CD4-positive, CD25-positive, alpha-beta regulatory T cell (primary cell): Measurements from ENCODE around the gene ARHGEF18. TPM values are rescaled to one million over a fixed set of nuclear protein-coding genes. Genes with fewer than 3 reads are reported as not detected.
A peak's percentile ranks its signal among the peaks of the same experiment; 100 is the strongest.
"Not testable (repeated sequence)": the region's sequence is repeated elsewhere in the genome, so short reads cannot be mapped to it uniquely, and the experiment has no call there.

Experiments used
- ATAC-seq, 2 donors: fragments of 150-1000 bp; cut with Tn5 transposase; one replicate each; pipeline ENCODE4 v1.10.0; 2021; ENCODE audit warnings: low read depth in 2 of 2, moderate number of reproducible peaks in 2 of 2, moderate library complexity in 1 of 2
- DNase-seq, 3 donors: peaks; one replicate each; pipeline versions ENCODE4 v3.0.0 to v3.0.0-alpha.2; 2012 to 2022; ENCODE audit warnings: mixed read lengths in 1 of 3
- H3K27ac ChIP-seq: one replicate; pipeline ENCODE4 v1.7.0; 2013; ENCODE audit warnings: mild to moderate bottlenecking, low read length; ENCODE audit not compliant: insufficient read depth, poor library complexity, severe bottlenecking
- H3K27me3 ChIP-seq: one replicate; pipeline ENCODE4 v1.7.0; 2013; ENCODE audit warnings: low read length; ENCODE audit not compliant: control insufficient read depth, insufficient read depth
- H3K36me3 ChIP-seq: one replicate; pipeline ENCODE4 v1.7.0; 2013; ENCODE audit warnings: mild to moderate bottlenecking, low read length, moderate library complexity; ENCODE audit not compliant: control insufficient read depth, insufficient read depth
- H3K4me1 ChIP-seq: 2 replicates; pipeline ENCODE4 v1.7.0; 2013; ENCODE audit warnings: mild to moderate bottlenecking, low read length; ENCODE audit not compliant: insufficient read depth, control insufficient read depth, poor library complexity, severe bottlenecking
- H3K4me3 ChIP-seq: one replicate; pipeline ENCODE4 v1.7.0; 2013; ENCODE audit warnings: low read depth, mild to moderate bottlenecking, low read length, moderate library complexity
- H3K9me3 ChIP-seq, 2 experiments: 1 replicate in 1 of 2; 2 replicates in 1 of 2; pipeline ENCODE4 v1.7.0; 2013; ENCODE audit warnings: low read length in 2 of 2, mild to moderate bottlenecking in 1 of 2, moderate library complexity in 1 of 2; ENCODE audit not compliant: control insufficient read depth in 2 of 2
- H3K27ac Mint-ChIP-seq, 3 donors: one replicate each; pipeline ENCODE4 v1.8.0; 2020 to 2022; ENCODE audit warnings: mild to moderate bottlenecking in 3 of 3, mixed read lengths in 3 of 3, moderate library complexity in 2 of 3
- H3K27me3 Mint-ChIP-seq: one replicate; pipeline ENCODE4 v1.8.0; 2022; ENCODE audit warnings: mild to moderate bottlenecking, mixed read lengths
- H3K36me3 Mint-ChIP-seq: one replicate; pipeline ENCODE4 v1.8.0; 2020; ENCODE audit warnings: mixed read lengths
- H3K4me1 Mint-ChIP-seq, 4 donors: one replicate each; pipeline ENCODE4 v1.8.0; 2020 to 2022; ENCODE audit warnings: mixed read lengths in 4 of 4, mild to moderate bottlenecking in 1 of 4
- H3K4me3 Mint-ChIP-seq, 4 donors: one replicate each; pipeline ENCODE4 v1.8.0; 2020 to 2022; ENCODE audit warnings: mild to moderate bottlenecking in 4 of 4, mixed read lengths in 4 of 4, moderate library complexity in 3 of 4
- H3K9me3 Mint-ChIP-seq, 7 donors: one replicate each; pipeline ENCODE4 v1.8.0; 2020 to 2022; ENCODE audit warnings: mixed read lengths in 7 of 7, mild to moderate bottlenecking in 3 of 7, moderate library complexity in 2 of 7
- polyA plus RNA-seq, 4 donors: library from polyadenylated mRNA; unstranded; fragments of 300-500 nt; fragmentation: Illumina TruSeq; gene quantifications; one replicate each; pipeline ENCODE4 v1.2.3, GENCODE V29; 2021
- total RNA-seq: library from RNA; stranded (reverse); gene quantifications from one replicate; pipeline ENCODE4 v1.2.3, GENCODE V29; 2022

ARHGEF18 gene
- total and polyA plus RNA-seq, 5 donors from 2014 or later = 2.5 to 155 (median 4.6) TPM

DNA sequence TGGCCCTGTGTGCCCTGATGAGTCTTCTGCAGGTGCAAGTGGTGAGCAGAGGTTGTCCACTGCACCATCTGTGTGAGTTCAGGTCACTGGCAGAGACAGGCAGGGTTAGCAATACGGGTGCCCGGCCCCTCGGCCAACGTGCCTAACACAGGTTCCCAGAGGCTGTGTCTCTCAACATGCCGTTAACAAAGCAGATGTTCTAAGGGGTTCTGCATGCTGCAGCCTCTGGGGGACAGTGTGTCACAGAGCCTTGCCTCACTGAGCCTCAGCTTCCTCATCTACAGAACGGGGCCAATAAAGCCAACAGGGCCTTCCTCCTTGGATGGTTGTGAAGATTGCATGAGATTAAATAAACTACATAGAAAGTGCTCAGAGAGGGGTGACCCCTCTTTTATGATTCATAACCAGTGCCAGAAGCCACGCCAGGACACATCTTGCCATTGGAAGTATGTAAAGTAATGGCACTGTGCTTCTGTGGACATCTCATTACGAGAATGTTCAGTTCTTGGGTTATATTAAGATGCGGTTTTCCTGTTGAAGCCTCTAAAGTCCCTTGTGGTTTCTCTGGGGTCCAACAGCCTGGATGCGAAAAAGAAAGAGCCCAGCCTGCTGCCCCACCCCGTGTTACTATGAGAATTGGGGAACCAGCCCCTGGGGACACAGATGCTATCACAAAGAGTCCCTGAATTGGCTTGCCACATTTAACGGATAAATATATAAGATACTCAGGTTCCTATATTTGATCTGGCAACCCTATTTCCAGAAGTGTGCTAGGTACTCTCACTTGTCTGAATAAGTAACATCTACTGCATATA, 11.2 kb upstream of the ARHGEF18 start:
- Mint-ChIP-seq H3K36me3 (no peaks in the 10 kb centered on the region), H3K27me3 (peaks cover 4% of the 10 kb centered on the region), H3K4me1 (peaks cover 15 to 40% (median 27%) of the 10 kb centered on the region in 4 donors), H3K4me3 (peak overlapping the region; percentile 4 to 81 (median 38)), H3K27ac (peak overlapping the region in 2 of 3 donors; percentile 7 to 78), H3K9me3 (peaks cover 0 to 2% (median 0%) of the 10 kb centered on the region in 7 donors)
- H3K27ac ChIP-seq = no peak overlapping the region
- ATAC-seq = peak; percentile 48 to 51
- H3K4me1 ChIP-seq = peaks cover 31% of the 10 kb centered on the region
- DNase-seq = peak in 1 of 3 donors; percentile 49
- H3K4me3 ChIP-seq = peak overlapping the region; percentile 53
- H3K27me3 ChIP-seq = no peaks in the 10 kb centered on the region
- H3K36me3 ChIP-seq = no peaks in the 10 kb centered on the region
- H3K9me3 ChIP-seq = no peaks in the 10 kb centered on the region

DNA sequence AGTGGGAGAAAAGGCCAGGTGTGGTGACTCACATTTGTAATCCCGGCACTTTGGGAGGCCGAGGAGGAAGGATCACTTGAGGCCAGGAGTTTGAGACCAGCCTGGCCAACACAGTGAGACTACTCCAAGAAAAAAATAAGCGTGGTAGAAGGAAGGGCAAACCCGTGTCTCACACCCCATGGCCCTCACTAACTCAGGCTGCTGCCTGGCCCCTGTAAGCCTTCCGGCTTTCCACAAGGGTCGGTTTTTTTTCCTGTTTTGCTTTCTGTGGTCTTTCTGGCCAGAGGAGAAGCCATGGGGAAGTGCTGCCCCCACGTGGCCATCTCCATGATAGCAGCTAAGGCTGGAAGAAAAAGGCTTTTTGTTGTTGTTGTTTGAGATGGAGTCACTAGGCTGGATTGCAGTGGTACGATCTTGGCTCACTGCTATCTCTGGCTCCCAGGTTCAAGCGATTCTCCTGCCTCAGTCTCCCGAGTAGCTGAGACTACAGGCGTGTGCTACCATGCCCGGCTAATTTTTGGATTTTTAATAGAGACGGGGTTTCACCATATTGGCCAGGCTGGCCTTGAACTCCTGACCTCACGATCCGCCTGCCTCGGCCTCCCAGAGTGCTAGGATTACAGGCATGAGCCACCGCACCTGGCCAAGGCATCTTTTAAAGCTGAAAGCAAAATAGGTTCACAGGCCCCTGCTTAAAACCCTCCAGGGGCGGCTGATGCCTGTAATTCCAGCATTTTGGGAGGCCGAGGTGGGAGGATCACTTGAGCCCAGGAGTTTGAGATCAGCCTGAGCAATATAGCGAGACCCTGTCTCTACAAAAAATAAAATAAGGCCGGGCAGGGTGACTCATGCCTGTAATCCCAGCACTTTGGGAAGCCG, 7.5 kb upstream of the ARHGEF18 start:
- peak overlapping the region in 3 of 4 donors; percentile 43 to 90 (median 46) for H3K4me3 Mint-ChIP-seq
- H3K36me3 ChIP-seq = no peaks in the 10 kb centered on the region
- H3K9me3 ChIP-seq = no peaks in the 10 kb centered on the region
- no peak overlapping the region for H3K4me3 ChIP-seq
- H3K27me3 Mint-ChIP-seq = no peaks in the 10 kb centered on the region
- H3K4me1 ChIP-seq = peaks cover 57% of the 10 kb centered on the region
- peaks cover 0 to 2% (median 0%) of the 10 kb centered on the region in 7 donors for H3K9me3 Mint-ChIP-seq
- H3K4me1 Mint-ChIP-seq = peaks cover 21 to 67% (median 37%) of the 10 kb centered on the region in 4 donors
- H3K27ac Mint-ChIP-seq = peak overlapping the region; percentile 89 to 97 (median 91)
- H3K27me3 ChIP-seq = no peaks in the 10 kb centered on the region
- no peak overlapping the region for H3K27ac ChIP-seq
- ATAC-seq (peak; percentile 19 to 22), DNase-seq (peak; percentile 67 to 83 (median 79))
- no peaks in the 10 kb centered on the region for H3K36me3 Mint-ChIP-seq

DNA sequence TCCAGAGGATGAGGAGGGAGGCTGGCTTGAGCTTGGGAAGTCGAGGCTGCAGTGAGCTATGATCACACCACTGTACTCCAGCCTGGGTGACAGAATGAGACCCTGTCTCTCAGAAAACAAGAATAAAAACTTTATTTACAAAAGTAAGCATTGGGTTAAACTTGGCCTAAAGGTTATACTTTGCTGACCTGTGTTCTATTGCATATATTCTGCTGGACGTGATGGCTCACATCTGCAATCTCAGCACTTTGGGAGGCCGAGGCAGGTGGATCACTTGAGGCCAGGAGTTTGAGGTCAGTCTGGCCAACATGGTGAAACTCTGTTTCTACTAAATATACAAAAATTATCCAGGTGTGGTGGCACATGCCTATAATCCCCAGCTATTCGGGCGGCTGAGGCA, 6.6 kb upstream of the ARHGEF18 start:
- Mint-ChIP-seq H3K27me3 (no peaks in the 10 kb centered on the region), H3K36me3 (peaks cover 3% of the 10 kb centered on the region), H3K4me3 (peak overlapping the region in 2 of 4 donors; percentile 29 to 80), H3K9me3 (peaks cover 0 to 2% (median 0%) of the 10 kb centered on the region in 7 donors), H3K27ac (peak overlapping the region in 1 of 3 donors; percentile 66), H3K4me1 (peaks cover 21 to 70% (median 42%) of the 10 kb centered on the region in 4 donors)
- Histone ChIP-seq H3K4me3 (no peak overlapping the region), H3K36me3 (no peaks in the 10 kb centered on the region), H3K9me3 (no peaks in the 10 kb centered on the region), H3K27ac (no peak overlapping the region), H3K4me1 (peaks cover 61% of the 10 kb centered on the region), H3K27me3 (no peaks in the 10 kb centered on the region)
- no peak for DNase-seq
- ATAC-seq = no peak

DNA sequence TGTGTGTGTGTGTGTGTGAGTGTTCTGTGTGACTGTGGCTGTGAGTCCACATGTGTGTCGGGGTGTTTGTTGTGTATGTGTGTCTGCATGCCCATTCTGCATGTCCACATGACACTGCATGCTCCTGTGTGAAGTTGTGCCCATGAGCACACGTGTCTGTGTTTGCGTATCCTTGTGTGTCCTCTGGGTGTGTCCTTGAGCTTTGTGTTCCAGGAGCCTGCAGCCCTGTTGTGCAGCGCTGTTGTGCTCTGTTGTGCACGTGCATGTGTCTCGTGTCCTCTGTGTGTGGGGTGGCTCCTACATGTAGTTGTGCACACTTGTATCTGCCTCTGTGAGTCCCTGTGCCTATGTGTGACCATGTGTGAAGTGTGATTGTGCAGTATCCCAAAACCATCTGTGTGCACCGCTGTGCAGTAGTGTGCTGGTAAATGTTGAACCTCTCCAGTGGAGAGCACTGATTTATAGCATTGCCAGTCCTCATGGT, 2.2 kb upstream of the ARHGEF18 start:
- peak overlapping the region; percentile 97 to 100 (median 99) for H3K27ac Mint-ChIP-seq
- Histone ChIP-seq H3K27me3 (no peaks in the 10 kb centered on the region), H3K27ac (peak overlapping the region; percentile 86), H3K4me3 (peak overlapping the region; percentile 91), H3K9me3 (no peaks in the 10 kb centered on the region), H3K4me1 (peaks cover 71% of the 10 kb centered on the region), H3K36me3 (peaks cover 2% of the 10 kb centered on the region)
- H3K27me3 Mint-ChIP-seq = peaks cover 4% of the 10 kb centered on the region
- peaks cover 0 to 9% (median 0%) of the 10 kb centered on the region in 7 donors for H3K9me3 Mint-ChIP-seq
- H3K4me1 Mint-ChIP-seq = peaks cover 7 to 72% (median 34%) of the 10 kb centered on the region in 4 donors
- H3K36me3 Mint-ChIP-seq = peaks cover 15% of the 10 kb centered on the region
- ATAC-seq (no peak), DNase-seq (peak in 1 of 3 donors; percentile 27)
- H3K4me3 Mint-ChIP-seq = peak overlapping the region; percentile 97 to 100 (median 99)

DNA sequence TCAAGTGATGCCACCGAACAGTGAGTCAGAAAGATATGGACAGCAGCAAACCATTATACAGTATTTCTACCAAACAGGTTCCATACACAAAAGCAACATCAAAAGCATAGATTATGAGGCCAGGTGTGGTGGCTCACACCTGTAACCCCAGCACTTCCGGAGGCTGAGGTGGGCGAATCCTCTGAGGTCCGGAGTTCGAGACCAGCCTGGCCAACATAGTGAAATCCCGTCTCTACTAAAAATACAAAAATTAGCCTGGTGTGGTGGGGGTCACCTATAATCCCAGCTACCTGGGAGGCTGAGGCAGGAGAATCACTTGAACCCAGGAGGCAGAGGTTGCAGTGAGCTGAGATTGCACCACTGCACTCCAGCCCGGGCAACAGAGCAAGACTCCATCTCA, 1.7 kb upstream of the ARHGEF18 start:
- H3K36me3 ChIP-seq, ATAC-seq, H3K9me3 Mint-ChIP-seq, H3K9me3 ChIP-seq, H3K27me3 ChIP-seq, H3K27me3 Mint-ChIP-seq: not testable (repeated sequence)
- DNase-seq = peak in 1 of 3 donors; percentile 20
- Mint-ChIP-seq H3K4me1 (peaks cover 7 to 75% (median 38%) of the 10 kb centered on the region in 4 donors), H3K4me3 (peak overlapping the region; percentile 97 to 100 (median 99)), H3K27ac (peak overlapping the region; percentile 97 to 100 (median 99)), H3K36me3 (peaks cover 20% of the 10 kb centered on the region)
- peaks cover 69% of the 10 kb centered on the region for H3K4me1 ChIP-seq
- peak overlapping the region; percentile 86 for H3K27ac ChIP-seq
- peak overlapping the region; percentile 91 for H3K4me3 ChIP-seq

DNA sequence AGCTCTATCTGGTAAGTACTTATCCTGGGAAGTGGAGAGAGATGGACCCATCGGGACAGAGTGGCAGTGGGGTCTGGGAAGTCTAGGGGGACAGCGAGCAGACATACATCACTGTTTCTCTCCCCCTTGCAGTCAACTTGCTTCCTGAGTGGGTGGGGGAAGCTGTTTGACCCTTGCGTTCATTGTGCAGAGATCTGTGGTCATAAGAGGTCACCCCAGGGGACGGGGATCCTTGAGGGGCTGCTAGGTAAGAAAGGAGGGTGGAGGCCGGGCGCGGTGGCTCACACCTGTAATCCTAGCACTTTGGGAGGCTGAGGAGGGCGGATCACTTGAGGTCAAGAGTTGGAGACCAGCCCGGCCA, 474 bp downstream of the ARHGEF18 start:
- peaks cover 0 to 12% (median 6%) of the 10 kb centered on the region in 7 donors for H3K9me3 Mint-ChIP-seq

More for the DNA sequence above, 474 bp downstream of the ARHGEF18 start:
- Histone ChIP-seq H3K27me3 (no peaks in the 10 kb centered on the region), H3K36me3 (peaks cover 15% of the 10 kb centered on the region), H3K9me3 (peaks cover 6% of the 10 kb centered on the region in 2 experiments), H3K27ac (peak overlapping the region; percentile 75), H3K4me1 (peaks cover 75% of the 10 kb centered on the region), H3K4me3 (peak overlapping the region; percentile 97)
- DNase-seq (no peak), ATAC-seq (no peak)
- Mint-ChIP-seq H3K27ac (peak overlapping the region; percentile 97 to 99 (median 98)), H3K27me3 (peaks cover 4% of the 10 kb centered on the region), H3K4me3 (peak overlapping the region; percentile 97 to 100 (median 100)), H3K36me3 (peaks cover 29% of the 10 kb centered on the region), H3K4me1 (peaks cover 8 to 80% (median 48%) of the 10 kb centered on the region in 4 donors)
